Fibroblast of pulmonary artery (primary cell): ENCODE data around the gene NUSAP1.
"Not testable (repeated sequence)": the region's sequence is repeated elsewhere in the genome, so short reads cannot be mapped to it uniquely, and the experiment has no call there.

Experiments
- DNase-seq: peaks from one replicate; pipeline ENCODE4 v3.0.0-alpha.2; 2010; ENCODE audit warnings: low read depth
- H3K4me3 ChIP-seq: replicated peaks from 2 replicates; pipeline ENCODE4 v1.5.1; 2011; ENCODE audit warnings: low read depth, mild to moderate bottlenecking, control low read depth, low read length, moderate library complexity
- CTCF ChIP-seq: IDR thresholded peaks from 2 replicates; pipeline ENCODE4 v1.5.1; 2011; ENCODE audit warnings: mild to moderate bottlenecking, control low read depth, low read length, inconsistent platforms; ENCODE audit errors: missing control alignments

Gene NUSAP1

GRCh38 chr15:41288464-41288863 lies 44.2 kb upstream of the NUSAP1 start:
- no peak for TF ChIP-seq CTCF
- no peak for DNase-seq
- no peak overlapping the region for H3K4me3 ChIP-seq

DNA sequence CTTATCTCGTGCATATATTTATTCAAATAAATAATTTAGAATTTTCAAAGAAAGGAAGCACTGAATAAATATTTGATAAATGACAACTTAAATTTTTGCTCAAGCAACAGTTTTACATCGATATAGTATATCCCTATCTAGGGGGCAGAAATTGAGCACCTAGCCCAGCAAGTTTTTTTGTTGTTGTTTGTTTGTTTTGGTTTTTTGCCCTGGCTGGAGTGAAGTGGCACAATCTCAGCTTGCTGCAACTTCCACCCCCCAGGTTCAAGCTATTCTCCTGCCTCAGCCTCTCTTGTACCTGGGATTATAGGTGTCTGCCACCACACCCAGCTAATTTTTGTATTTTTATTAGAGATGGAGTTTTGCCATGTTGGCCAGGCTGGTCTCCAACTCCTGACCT lies 42.7 kb upstream of the NUSAP1 start:
- DNase-seq: no peak
- H3K4me3 ChIP-seq: no peak overlapping the region
- TF ChIP-seq CTCF: no peak

DNA sequence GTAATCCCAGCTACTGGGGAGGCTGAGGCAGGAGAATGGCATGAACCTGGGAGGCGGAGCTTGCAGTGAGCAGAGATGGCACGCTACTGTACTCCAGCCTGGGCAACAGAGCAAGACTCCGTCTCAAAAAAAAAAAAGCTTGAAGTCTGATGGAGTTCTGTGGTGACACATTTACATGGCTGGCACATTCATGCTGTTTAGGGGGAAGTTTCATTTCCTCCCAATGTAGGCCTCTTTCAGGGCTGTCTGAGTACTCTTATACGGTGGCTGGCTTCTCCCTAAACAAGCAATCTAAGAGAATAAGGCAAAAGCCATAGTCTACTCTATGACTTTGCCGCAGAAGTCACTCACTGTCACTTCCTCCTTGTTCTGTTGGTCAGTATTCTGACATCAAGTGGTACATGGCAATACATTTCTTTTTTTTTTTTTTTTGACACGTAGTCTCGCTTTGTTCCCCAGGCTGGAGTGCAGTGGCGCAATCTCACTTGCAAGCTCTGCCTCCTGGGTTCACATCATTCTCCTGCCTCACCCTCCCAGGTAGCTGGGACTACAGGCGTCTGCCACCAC lies 41.5 kb upstream of the NUSAP1 start:
- no peak for TF ChIP-seq CTCF
- no peak for DNase-seq
- no peak overlapping the region for H3K4me3 ChIP-seq

DNA sequence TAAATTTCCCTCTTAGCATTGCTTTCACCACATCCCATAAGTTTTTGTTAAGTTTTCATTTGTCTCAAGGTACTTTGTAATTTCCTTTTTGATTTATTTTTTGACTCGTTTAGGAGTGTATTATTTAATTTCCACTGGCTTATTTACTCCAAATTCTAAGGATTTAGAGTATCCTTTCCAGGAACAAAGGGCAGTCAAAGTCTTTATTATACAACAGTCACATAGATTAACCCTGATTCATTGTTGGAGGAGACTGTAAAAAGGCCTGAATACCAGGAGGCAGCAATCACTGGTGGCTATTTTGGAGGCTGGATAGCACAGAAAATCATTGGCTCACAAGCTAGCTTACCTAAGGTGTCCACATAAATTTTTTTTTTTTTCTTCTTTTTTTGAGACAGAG lies 40.2 kb upstream of the NUSAP1 start:
- TF ChIP-seq CTCF: no peak

GRCh38 chr15:41301139-41301538 lies 31.5 kb upstream of the NUSAP1 start:
- not testable (repeated sequence) for DNase-seq, H3K4me3 ChIP-seq

More for the DNA sequence above, 40.2 kb upstream of the NUSAP1 start:
- no peak for DNase-seq
- H3K4me3 ChIP-seq: no peak overlapping the region

DNA sequence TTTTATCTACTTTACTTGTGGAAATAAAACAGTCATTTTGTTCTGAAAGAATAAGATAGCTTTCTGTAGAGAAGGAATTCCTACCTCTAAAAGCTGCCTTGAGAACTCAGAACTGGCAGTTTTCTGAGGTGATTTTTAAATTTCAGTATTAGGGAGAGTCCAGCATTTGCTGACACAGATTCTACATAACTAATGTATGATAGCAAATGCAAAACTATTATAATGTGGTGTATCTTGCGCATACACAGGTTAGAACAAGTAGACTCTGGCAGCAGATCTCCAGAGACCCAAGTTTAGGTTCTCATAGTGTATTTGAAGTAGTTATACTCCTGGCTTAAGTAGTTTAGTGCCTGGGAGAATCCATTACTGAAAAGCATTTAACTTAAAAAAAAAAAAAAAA lies 31.1 kb upstream of the NUSAP1 start:
- no peak for DNase-seq
- no peak for TF ChIP-seq CTCF

GRCh38 chr15:41304149-41304770 lies 28.4 kb upstream of the NUSAP1 start:
- no peak for DNase-seq
- no peak overlapping the region for H3K4me3 ChIP-seq
- no peak for TF ChIP-seq CTCF

More for the DNA sequence above, 31.1 kb upstream of the NUSAP1 start:
- H3K4me3 ChIP-seq: no peak overlapping the region
